ENCODE results near the gene TSGA10IP.
A peak's percentile ranks its signal among the peaks of the same experiment; 100 is the strongest.

TSGA10IP gene

GRCh38 chr11:65977621-65978390, 32.5 kb downstream of the TSGA10IP start:
- DNase-seq, result no peak

- no peak for DNase-seq
Observed at GRCh38 chr11:65978391-65979238, 33.3 kb downstream of the TSGA10IP start.

DNA sequence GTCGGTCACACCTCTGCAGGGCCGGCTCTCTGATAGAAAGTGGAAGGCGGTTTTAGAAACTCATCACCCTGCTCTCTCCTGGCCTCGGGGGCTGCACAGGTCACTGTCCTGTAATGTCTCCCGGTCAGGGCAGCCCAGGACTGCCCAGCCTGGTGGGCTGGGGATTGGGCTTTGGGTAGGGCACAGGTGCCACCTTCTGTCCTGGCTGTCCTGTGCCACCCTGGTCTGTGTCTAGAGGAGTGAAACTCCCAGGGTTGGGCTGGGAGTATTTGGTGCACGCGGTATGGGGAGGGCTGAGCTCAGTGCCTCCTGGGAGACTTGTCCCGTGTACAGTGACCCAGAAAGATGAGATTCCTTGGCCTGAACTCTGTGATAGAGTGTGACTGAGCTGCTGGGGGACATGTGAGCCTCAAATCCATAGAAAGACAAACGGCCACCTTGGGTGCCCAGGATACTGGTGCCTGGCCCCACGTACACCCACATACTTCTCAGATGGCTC, 34.0 kb downstream of the TSGA10IP start:
- DNase-seq, result no peak

DNA sequence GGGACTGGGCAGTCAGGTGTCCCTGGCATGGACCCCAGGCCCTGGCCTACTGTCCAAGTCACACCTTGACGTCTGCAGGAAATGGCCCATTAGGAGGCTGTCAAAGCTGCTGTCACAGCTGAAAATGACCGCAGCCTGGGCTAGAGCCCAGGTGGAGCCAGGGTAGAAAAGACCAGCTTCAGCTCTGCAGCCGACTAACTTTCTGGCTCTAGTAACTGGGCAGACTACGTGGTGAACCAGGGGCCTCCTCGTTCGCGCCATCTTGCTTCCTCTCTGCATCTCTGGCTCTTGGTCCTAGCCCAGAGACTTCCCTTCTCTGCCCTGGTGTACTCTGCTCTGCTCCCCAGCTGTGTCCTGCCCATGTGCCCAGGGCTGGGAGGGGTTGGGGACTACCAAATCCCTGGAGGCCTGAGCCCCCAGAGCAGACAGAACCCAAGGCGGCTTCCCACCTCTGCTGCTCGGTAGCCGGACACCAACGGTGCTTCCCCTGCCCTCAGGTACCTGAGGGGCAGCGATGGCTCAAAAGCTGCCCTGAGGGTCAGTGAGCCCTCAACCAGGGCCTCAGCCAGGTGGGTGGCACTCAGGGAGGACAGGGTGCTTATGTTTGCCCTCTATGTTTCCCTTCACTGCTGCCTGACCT, 35.9 kb downstream of the TSGA10IP start:
- DNase-seq, result peak in 1 of 14 donors; percentile 17

DNA sequence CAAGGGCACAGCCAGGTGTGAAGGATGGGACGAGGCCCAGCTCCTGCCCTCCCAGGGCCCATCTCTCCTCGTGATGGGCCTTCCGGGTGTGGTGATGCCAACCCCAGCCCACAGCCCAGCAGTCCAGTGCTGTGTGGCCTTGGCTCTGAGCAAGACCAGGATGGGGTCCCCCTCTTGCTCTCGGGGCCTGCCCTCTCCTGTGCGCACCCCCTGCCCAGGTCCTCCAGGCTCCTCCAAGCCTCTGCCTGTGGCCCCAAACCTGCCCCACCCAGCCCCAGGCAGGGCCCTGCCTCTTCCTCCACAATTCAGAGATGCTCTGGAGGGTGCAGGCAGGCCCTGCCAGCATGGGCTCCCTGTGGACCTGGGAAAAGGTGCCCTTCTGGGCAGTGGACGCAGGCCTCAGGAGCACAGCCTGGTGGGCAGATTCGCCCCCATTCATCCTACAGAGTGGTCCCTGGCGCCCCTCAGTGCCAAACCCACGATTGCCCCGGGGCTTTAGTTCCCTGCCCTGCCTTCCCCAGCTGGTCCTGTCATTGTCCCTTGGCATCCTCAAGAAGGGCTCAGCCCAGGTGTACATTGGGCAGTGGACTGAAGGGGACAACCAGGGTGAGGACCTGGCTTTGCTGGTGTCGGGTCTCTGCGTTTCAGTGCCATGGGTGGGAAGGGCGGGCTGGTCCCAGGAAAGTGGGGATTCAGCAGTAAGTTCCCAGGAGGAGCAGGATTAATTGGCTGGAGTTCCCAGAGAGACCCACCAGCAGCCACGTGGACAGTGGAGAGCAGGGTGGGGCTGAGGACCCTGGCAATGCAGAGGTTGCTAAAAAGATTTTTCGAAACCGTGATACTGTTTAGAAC, 36.9 kb downstream of the TSGA10IP start:
- DNase-seq, result no peak

DNA sequence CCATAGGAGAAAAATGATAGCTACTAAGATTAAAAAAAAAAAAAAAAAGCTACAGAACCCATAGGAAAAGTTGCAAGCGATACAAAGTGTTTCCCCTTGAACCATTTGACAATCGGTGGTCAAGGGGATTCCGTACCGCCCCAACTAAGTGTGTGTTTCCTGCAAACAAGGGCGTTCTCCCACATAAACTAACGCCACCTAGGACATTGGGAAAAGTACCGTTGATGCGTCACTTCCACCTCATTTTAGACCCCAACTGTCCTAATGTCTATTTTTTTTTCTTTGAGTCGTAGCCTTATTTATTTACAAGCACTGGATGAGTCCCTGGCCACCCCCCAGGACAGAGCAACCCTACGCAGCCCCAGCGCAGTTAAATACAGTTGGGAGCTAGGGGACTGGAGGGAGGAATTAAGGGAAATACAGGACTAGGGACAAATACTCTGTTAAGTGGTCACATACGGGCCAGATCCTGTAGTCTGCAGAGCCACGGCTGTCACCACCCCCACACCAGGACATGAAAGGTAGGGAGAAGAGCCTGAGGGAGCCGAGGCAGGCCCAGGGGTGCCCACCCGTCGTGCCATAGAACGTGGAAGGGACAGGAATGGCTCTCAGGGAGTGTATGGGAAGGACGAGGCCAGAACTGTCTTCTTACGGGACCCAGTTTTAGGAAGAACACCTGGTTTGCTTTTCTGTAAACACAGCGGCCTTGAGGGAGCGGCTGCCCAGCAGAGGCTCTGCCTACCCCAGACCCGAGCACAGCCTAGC, 37.7 kb downstream of the TSGA10IP start:
- no peak for DNase-seq

GRCh38 chr11:65983589-65983987, 38.3 kb downstream of the TSGA10IP start:
- no peak for DNase-seq

DNA sequence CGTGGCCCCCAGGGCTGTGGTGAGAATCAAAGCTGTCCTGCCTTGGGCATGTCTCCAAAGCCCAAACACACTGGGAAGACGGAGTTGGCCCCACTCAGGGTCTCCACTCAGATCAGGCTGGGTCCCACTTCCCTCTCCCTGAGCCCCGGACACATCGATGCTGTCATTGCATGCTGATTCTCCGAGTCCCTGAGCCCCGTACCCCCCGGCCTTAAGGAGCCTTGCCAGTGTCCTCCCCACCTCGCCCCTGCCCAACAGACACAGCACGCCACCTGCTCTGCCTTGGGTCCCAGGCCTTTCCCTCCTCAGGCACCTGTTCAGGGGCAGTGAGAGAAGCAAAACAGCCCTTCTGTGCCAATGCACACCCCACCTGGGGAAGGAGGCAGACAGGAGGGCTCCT, 42.1 kb downstream of the TSGA10IP start:
- DNase-seq, result no peak

- DNase-seq, result peak in 13 of 14 donors; percentile 15 to 93 (median 78)
Observed at GRCh38 chr11:65988791-65989592, 43.7 kb downstream of the TSGA10IP start.

- DNase-seq, result peak in 1 of 14 donors; percentile 61
Observed at GRCh38 chr11:65992056-65992455, 46.8 kb downstream of the TSGA10IP start.

- DNase-seq, result no peak
Observed at GRCh38 chr11:65997286-65997685, 52.0 kb downstream of the TSGA10IP start.

DNA sequence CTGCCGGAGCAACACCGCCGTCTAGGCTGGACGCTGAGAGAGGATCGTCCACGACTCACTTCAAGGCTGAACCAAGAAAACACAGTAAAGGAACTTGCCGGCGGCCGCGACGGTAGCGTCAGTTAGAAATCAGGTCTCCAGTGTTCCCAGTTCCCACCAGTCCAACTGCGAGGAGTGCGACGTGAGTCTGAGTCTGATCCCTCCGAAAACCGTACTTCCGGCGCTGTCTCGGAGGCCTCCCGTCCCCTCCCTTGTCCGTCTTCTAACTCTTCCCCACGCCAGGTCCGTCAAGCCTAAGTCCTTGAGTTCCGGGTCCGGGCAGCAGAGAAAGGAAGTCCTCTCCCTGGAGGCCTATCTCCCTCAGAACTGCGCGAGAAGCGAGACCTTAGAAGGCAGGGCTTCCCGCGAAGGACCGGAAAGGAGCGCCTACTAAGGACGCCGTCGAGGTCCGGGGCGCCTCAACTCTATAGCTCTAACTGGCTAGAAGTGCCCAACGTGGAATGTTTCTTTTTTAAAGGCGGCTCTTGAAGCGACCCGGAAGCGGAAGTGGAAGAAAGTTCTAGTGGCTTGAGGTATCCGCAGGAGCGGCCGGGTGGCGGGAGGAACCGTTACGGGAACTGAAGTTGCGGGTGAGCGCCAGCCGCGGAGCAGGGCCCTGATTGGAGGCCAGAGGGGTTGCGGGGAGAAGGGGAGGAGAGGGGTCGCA, 56.8 kb downstream of the TSGA10IP start, which contains the start of the genes BANF1 and EIF1AD:
Gene BANF1 (plus strand): TSS at position 562 of the 706 bp plus-strand sequence. CDS start 748 bp downstream, outside the sequence.
Gene EIF1AD (minus strand): TSS at position 216 of the 706 bp plus-strand sequence. CDS start 1,768 bp downstream, outside the sequence.
- peak; percentile 81 to 100 (median 99) for DNase-seq

DNA sequence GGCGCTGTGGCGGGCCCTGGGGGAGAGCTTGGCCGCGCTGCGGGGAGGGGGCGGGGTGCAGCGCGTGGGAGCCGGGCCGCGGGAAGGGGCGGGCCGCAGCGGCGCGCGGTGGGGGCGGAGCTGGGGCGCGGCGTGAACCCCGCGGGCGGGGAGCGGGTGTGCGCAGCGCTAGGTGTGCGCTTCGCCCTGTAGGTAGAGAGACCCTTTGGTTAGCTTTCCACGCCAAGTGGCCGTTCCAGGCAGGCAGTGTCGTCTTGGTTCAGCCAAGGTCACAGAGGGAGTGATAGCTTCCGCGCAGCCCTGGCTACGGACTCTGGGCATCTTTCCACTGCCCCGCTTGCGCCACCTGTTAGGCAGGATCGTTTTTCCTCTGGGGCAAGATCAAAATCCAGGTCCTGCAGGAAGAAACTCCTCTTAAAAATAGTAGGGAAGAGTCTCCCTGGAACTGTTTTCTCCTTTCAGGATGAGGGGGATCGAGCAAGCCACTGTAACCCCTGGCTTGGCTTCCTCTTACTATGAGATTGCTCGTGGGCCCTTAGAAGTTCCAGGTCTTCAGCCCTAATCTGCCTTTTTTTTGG, 57.5 kb downstream of the TSGA10IP start:
- DNase-seq, result peak in 2 of 14 donors; percentile 68 to 71

GRCh38 chr11:66003291-66003690, 58.0 kb downstream of the TSGA10IP start:
- no peak for DNase-seq

- no peak for DNase-seq
Observed at GRCh38 chr11:66004186-66004585, 58.9 kb downstream of the TSGA10IP start.

DNA sequence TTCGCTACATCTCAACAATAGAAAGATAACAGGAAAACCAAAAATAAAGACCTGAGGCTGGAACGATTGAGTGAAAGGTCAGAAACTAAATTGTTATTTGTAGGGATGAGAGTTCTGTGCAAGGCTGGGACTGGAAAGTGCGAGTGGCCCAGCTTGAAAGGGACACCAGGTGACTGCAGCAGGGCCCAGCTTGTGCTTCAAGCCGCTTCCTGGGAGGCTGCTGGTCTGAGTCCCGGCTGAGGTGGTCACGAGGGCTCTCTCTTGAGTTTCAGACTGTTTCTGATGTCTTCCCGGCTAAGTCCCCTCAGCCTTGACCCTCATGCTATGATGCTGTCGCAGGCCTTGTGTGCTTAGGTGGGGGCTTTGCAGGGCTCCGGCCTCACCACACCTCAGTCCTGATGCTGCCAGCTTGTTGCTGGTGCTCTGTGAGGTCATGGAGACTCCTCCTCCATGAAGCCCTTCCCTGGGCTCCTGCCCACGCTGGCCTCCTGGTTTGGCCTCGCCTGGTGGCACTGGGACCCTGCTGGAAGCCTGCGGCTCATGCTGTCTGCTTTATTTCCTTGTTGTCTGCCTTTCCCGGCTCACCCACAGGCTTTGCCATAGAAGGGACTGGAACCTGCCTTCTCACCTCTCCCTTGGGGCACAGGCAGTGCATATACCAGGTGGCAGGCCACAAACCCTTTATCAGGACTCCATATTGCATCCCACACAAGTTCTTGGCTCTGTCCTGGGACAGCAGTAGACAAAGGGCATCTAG, 61.0 kb downstream of the TSGA10IP start:
- DNase-seq, result no peak

GRCh38 chr11:66006891-66007176, 61.6 kb downstream of the TSGA10IP start:
- no peak for DNase-seq

DNA sequence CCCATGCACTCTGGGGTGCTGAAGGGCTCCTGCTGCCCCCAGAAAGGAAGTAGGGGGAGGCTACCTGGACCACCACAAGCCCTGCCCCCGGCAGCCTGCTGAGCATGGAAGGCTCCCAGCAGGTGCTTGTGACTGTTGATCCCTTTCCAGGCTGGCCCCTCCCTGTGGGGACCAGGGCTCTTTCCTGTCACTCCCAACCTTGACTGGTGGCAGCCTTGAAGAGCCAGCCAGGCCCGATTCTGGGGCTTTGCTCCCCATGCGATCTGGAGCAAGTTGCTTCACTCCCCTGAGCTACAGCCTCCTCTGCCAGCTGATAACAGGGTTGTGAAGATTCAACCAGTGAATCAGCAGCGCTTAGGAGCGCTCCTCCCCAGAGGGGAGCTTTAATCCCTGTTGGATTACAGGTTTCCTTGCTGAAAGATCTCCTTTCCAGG, 61.9 kb downstream of the TSGA10IP start:
- no peak for DNase-seq
